ENCODE results near the gene CFAP65.
A peak's percentile ranks its signal among the peaks of the same experiment; 100 is the strongest.

Gene CFAP65

GRCh38 chr2:218999021-218999880, 42.1 kb downstream of the CFAP65 start:
- no peak for DNase-seq (ENCODE audit: low read depth)
- no peak overlapping the region for H3K4me3 ChIP-seq (ENCODE audit: low read depth, low read length)

DNA sequence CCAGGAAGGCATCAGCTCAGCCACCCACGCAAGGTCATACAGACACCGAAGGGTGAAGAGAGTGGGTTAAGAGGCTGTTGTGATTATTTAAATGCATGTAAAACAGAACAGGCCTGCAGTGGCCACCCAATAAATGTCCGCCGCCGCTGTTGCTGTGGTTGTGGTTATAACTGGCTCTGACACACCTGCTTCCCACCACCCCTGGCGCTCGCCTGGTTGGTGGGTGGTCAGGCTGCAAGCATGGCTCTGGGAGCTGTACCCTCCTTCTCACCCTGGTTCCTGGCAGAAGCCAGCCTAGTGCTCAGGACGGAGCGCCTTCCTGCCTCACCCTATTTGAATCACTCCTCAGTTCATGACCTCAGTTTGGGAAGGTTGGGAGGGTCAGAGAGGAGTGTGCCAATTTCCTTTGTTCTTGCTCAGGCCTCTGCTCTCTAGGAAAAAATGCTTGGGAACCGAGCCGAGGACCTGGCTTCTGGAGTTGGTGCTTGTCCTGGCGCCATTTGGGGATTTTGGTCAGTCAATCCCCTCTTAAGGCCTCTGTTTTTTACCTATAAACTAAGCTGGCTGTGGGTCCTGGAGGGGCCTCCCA, 42.8 kb downstream of the CFAP65 start:
- no peak overlapping the region for H3K4me3 ChIP-seq (ENCODE audit: low read depth, low read length)
- no peak for DNase-seq (ENCODE audit: low read depth)

DNA sequence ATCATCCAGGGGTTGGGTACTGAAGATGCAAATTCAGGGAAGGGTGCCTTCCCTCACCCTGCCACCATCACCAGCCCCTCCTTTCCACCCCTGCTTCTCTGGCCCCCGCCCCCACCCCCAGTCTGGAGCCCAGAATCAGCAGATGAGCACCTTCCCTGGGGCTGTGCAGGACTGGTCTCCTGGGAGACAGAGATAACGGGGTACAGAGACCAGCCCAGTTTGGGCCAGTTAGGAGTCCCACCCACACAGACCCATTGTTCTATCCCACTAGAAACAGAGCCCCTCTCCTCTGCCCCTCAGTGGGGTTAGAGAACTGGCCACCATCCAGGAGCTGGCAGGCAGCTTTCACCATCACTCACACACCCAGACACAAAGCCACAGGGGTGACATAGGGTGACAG, 43.6 kb downstream of the CFAP65 start:
- no peak for DNase-seq (ENCODE audit: low read depth)

DNA sequence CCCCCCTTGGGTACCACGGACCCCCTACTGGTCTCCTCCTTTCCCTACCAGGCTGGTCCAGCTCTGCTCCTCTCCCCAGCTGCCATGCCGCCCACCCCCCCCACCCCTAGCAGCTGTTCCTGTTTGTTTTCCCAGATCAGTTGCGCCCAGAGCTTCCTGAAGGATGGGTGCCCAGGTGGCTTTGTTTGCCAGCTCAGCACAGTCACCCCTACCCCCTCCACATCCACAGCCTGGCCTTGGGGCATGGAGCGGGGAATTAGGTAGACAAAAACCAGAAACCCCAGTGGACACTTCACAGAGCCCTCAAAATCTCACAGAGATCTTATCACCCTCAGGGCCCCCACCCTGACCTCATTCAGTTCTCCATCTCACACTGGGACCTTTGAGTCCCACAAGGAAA, 44.4 kb downstream of the CFAP65 start:
- DNase-seq (ENCODE audit: low read depth), result no peak
- no peak overlapping the region for H3K4me3 ChIP-seq (ENCODE audit: low read depth, low read length)

More for the DNA sequence above, 43.6 kb downstream of the CFAP65 start:
- H3K4me3 ChIP-seq (ENCODE audit: low read depth, low read length), result no peak overlapping the region

DNA sequence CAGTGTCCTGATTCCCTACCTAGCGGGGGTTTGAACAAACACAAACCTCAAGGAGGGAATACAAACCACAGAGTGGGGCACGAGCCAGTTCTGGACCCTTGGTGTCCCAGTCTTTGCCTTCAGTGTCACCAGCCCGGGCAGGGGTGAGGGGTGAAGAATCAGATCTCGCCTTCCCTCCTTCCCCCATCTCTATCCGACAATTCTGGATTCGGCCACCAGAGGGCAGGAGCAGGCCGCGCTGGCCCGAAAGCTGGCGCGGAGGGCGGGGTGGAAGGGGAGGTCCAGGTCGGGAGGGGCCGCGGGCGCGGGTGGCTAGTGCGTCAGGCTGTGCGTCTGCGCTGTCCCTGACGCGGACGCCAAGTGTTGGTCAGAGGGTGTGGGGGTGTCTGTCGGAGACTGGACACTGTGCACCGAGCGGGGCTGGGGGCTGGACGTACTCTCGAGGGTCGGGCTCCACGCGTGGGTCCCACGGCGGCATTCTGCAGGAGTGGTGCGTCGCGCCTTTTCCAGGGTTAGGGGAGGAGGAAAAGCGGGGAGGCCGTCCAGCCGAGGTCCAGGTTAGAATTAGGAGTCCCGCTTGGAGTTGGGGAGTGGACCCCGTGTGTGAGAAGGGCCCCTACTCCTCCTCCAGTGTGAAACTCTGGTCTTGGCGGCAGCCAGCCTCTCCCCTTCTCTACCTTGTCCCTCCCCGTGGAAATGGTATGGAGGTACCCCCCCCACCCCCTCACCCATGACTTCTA, 45.2 kb downstream of the CFAP65 start:
- peak overlapping the region; percentile 41 for H3K4me3 ChIP-seq (ENCODE audit: low read depth, low read length)
- peak; percentile 41 for DNase-seq (ENCODE audit: low read depth)

- no peak overlapping the region for H3K4me3 ChIP-seq (ENCODE audit: low read depth, low read length)
- no peak for DNase-seq (ENCODE audit: low read depth)
These were observed 45.8 kb downstream of the CFAP65 start for GRCh38 chr2:218995561-218995960.

DNA sequence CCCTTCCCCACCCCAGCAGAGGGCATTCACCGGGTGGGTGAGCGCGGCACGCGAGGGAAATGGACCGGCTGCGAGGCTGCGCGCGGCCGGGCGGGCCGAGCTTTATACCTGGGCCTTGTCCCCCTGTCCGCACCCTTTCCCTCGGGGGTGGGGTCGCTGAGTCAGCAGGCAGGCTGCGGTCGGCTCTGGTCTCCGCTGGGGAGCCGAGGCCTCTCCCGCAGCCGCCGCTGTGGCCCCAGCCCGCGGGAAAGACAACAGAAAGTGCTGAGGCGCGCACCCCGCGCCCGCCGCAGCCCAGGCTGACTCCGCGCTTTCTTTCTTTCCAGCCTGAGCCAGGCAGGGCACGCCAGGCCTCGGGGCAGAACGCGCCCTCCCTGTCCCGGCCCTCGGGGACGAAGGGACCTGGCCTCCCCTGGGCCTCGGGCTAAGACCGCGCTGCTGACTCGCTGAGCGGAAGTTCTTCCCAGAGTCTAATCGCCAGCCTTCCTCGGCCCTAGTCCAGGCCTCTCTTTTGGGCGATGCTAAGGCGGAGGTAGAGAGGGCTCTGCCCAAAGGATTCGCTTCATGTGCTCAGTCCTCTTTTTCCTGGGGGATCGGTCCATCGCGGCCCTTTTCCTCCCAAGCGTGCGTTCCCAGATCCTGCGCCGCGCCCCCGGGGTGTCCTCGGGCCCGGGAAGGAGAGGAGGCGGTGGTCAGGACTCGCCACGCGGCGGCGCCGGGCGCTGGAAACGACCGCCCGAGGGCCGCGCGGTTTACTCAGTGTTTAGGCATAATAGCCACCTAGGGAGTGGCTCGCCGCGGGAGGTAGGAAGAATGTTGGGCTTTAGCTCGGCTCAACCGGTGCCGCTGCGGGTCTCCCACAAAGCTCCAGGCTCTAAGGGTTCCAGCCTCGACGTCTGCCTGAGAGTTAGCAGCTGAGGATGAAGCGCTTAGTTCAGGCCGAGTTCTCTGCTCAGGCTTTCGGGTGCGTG, 47.7 kb downstream of the CFAP65 start, which contains the start of gene CRYBA2:
Gene CRYBA2, minus strand, starts transcription at position 78 of the 971 bp plus-strand sequence. CDS start 246 bp downstream, outside the sequence.
- peak within 1 kb of the TSS; percentile 42 for H3K4me3 ChIP-seq (ENCODE audit: low read depth, low read length)
- no peak for DNase-seq (ENCODE audit: low read depth)

DNA sequence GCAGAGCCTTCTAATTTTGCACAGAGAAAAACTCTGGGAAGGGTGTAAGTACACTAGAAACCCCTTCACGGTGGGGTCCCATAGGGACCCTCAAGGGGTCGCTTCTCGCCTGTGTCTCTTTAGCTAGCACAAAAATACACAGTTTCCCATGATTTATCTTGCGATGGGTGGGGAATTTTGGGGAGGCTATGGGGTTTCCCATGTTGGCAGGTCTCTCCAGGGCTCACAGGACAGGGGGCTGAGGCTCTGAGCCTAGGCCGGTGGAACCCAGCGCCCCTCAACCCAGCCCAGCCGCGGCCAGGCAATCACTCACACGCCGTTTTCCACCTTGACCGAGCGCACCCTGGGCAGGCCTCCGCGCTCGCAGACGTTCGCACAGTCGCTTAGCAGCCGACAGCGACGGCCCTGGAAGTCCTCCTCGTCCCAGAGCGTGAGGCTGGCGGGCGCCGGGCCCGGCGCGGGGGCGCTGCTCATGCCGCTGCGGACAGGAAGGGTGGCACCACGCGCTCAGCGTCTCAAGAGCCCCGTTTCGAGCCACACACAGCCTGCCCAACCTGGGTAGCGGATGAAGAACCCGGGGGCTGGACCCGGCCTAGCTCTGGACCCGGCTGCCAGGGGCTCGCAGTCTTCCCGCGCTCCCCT, 48.5 kb downstream of the CFAP65 start:
- H3K4me3 ChIP-seq (ENCODE audit: low read depth, low read length), result peak overlapping the region; percentile 42
- no peak for DNase-seq (ENCODE audit: low read depth)

DNA sequence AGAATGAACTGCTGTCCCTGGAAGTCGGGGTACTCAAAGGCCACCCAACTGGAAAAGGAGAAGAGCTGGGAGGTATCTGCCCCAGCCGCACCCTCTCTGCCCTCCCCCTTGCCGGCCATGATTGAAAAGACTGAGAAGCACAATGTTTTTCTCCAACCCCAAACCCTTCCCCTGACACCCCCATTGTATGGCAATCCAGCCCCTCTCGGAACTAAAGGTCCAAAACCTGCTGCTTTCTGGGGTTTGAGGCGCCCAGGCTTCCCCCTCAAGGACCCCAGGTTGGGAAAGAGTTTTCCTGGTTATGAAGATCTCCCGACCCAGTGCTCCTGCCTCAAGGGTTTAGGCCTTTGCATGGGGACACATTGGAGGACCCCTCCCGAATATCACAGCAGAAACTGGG, 49.1 kb downstream of the CFAP65 start:
- no peak overlapping the region for H3K4me3 ChIP-seq (ENCODE audit: low read depth, low read length)
- no peak for DNase-seq (ENCODE audit: low read depth)

DNA sequence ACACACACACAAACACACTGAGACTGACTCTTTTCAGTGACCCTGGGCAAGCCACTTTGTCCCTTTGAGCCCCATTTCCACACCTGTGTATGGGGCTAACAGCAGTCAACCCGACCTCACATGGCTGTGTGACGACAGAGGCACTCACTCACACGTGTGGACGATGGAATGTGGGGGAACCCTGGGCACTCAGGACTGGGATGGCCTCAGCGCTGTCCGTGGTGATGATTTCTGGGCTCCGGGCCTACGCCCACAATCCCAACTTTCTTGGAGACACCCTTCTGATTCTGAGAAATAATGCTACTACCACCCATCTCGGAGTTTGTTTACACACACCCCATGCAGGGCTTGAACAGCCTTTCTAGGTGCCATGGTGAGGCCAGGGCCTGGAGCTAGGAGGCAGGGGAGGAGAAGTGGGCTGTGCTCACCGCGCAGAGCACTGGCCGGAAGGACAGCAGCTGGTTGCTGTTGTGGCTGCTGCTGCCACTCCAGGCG, 49.6 kb downstream of the CFAP65 start:
- H3K4me3 ChIP-seq (ENCODE audit: low read depth, low read length), result no peak overlapping the region
- DNase-seq (ENCODE audit: low read depth), result no peak

GRCh38 chr2:218990612-218991011, 50.7 kb downstream of the CFAP65 start:
- no peak overlapping the region for H3K4me3 ChIP-seq (ENCODE audit: low read depth, low read length)
- DNase-seq (ENCODE audit: low read depth), result no peak

DNA sequence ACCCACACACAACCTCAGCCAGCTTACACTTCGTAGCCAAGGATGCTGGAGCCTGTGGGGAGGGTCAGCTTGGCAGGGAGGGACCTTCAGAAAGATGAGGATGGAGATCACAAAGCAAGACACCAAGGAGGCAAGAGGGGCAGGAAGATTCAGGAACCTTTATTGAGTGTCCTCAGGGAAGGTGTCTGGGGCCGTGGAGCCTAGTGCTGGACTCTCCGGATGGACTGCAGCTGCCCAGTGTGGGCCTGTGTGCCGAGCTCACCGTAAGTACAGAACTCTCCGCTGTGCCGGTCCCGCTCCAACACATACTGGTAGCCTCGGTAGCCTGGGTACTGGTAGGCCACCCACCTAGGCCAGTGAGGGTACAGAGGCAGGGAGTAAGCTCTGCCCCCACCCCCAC, 51.3 kb downstream of the CFAP65 start:
- H3K4me3 ChIP-seq (ENCODE audit: low read depth, low read length), result no peak overlapping the region
- DNase-seq (ENCODE audit: low read depth), result no peak

- no peak for DNase-seq (ENCODE audit: low read depth)
- no peak overlapping the region for H3K4me3 ChIP-seq (ENCODE audit: low read depth, low read length)
These were observed 52.7 kb downstream of the CFAP65 start for GRCh38 chr2:218988650-218989049.

GRCh38 chr2:218988164-218988563, 53.2 kb downstream of the CFAP65 start:
- no peak overlapping the region for H3K4me3 ChIP-seq (ENCODE audit: low read depth, low read length)
- no peak for DNase-seq (ENCODE audit: low read depth)

DNA sequence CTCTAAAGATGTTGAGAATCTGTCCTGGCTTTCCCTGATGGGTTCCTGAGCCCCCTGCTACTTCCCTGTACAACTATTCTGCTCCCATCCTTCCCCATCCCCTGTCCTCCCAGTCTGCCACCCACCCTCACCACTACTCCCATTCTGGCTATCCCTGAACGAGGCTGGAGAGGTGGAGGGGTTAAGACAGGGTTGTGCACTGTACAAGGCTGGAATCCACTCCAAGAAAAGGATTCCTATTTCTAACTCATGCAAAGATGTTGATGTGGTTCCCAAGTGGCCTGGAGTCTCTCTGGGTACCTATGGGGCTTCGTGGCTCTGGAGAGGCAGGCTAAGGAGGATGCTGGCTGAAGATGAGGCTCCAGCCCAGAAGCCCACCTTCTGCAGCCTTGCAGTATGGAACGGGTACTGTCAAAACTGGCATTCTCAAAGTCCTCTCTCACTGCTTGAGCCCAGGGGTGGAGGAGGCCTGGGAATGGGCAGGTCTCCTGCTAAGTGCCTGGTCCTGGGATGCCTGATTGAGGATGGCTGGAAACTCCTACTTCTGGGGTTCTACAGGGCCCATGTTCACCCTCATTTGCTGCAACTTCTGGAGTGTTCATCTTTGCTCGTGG, 55.1 kb downstream of the CFAP65 start:
- no peak overlapping the region for H3K4me3 ChIP-seq (ENCODE audit: low read depth, low read length)
- no peak for DNase-seq (ENCODE audit: low read depth)

GRCh38 chr2:218985325-218986091, 55.8 kb downstream of the CFAP65 start:
- no peak overlapping the region for H3K4me3 ChIP-seq (ENCODE audit: low read depth, low read length)
- DNase-seq (ENCODE audit: low read depth), result no peak

DNA sequence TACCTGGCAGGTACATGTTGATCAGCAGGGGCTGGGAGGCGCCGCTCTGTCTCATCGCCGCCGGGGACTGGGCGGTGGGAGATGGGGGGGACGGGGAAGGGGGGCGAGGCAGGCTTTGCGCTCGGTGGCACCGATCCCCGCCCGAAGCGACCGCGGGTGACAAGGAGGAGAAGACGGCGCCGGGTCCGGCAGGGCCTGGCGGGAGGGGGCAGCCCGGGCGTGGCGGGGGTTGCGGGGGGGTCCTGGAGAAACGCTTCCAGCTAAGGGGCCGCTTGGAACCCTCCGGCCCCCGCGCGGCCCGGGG, 56.3 kb downstream of the CFAP65 start, which contains the start of gene FEV:
Gene FEV, minus strand, starts transcription at position 164 of the 304 bp plus-strand sequence. Its CDS starts 109 bp downstream, at position 55.
- DNase-seq (ENCODE audit: low read depth), result no peak

More for the DNA sequence above, 56.3 kb downstream of the CFAP65 start, which contains the start of gene FEV:
- no peak within 1 kb of the TSS for H3K4me3 ChIP-seq (ENCODE audit: low read depth, low read length)
